ENCODE data around the gene DUSP21.

DNA sequence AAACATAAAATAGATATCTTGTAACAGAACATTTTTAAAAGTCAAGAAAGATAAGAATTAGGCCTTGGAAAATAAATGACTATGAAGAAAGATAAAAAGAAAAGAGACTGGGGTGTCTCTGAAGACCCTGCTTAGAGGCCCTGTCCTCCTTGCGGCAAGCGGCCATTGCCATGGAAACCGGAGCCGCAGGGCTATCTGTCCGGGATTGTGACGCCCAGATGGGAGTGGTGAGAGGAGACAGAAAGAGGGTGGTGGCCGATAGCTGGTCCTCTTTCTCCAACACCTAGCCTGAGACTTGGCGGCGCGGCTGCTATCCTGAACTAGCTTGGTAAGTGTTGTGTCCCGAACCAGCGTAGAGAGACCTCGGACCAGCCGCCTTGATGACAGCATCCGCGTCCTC is at the start of gene DUSP21:
- TF ChIP-seq, protein P1, sequence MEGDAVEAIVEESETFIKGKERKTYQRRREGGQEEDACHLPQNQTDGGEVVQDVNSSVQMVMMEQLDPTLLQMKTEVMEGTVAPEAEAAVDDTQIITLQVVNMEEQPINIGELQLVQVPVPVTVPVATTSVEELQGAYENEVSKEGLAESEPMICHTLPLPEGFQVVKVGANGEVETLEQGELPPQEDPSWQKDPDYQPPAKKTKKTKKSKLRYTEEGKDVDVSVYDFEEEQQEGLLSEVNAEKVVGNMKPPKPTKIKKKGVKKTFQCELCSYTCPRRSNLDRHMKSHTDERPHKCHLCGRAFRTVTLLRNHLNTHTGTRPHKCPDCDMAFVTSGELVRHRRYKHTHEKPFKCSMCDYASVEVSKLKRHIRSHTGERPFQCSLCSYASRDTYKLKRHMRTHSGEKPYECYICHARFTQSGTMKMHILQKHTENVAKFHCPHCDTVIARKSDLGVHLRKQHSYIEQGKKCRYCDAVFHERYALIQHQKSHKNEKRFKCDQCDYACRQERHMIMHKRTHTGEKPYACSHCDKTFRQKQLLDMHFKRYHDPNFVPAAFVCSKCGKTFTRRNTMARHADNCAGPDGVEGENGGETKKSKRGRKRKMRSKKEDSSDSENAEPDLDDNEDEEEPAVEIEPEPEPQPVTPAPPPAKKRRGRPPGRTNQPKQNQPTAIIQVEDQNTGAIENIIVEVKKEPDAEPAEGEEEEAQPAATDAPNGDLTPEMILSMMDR (IDR thresholded peaks at IDR 0.05) = no peak
- no peak for TF ChIP-seq EZH2phosphoT487 (IDR thresholded peaks at IDR 0.05)
